Astrocyte of the spinal cord (primary cell): Measurements from ENCODE around the gene POLD1.
"Not testable (repeated sequence)": the region's sequence is repeated elsewhere in the genome, so short reads cannot be mapped to it uniquely, and the experiment has no call there.

Source experiments
- DNase-seq: peaks from one replicate; pipeline ENCODE4 v3.0.0; 2011; ENCODE audit warnings: low read depth, low spot score
- H3K4me3 ChIP-seq: 2 replicates; pipeline ENCODE4 v1.5.1; 2011; ENCODE audit warnings: low read depth, mild to moderate bottlenecking, low read length, moderate library complexity
- CTCF ChIP-seq: IDR thresholded peaks from 2 replicates; pipeline ENCODE4 v1.5.1; 2012; ENCODE audit warnings: low read depth, mild to moderate bottlenecking, low read length, inconsistent platforms
- in situ Hi-C: cut with HindIII; loops from 2 replicates; pipeline ENCODE4 v1.10.0; 2017; ENCODE audit warnings: low sequenced_read_pairs

Gene POLD1

GRCh38 chr19:50384685-50385535 is 763 bp downstream of the POLD1 start:
- in situ Hi-C loops, result no loop called here
- H3K4me3 ChIP-seq, result peak overlapping the region; percentile 70
- no peak for TF ChIP-seq CTCF
- no peak for DNase-seq

GRCh38 chr19:50387176-50387867 is 3.2 kb downstream of the POLD1 start:
- no peak for DNase-seq
- H3K4me3 ChIP-seq, result no peak overlapping the region
- in situ Hi-C loops, result no loop called here
- TF ChIP-seq CTCF, result no peak

- DNase-seq, result no peak
- H3K4me3 ChIP-seq, result no peak overlapping the region
- in situ Hi-C loops, result no loop called here
- TF ChIP-seq CTCF, result no peak
These were observed 3.7 kb downstream of the POLD1 start for GRCh38 chr19:50387868-50388245.

GRCh38 chr19:50390295-50390694 is 6.1 kb downstream of the POLD1 start:
- in situ Hi-C loops, H3K4me3 ChIP-seq, DNase-seq: not testable (repeated sequence)

GRCh38 chr19:50390952-50391351 is 6.8 kb downstream of the POLD1 start:
- DNase-seq, H3K4me3 ChIP-seq, in situ Hi-C loops: not testable (repeated sequence)

- TF ChIP-seq CTCF, result no peak
- H3K4me3 ChIP-seq, result no peak overlapping the region
- in situ Hi-C loops, result no loop called here
- no peak for DNase-seq
These were observed 8.6 kb downstream of the POLD1 start for GRCh38 chr19:50392759-50393158.

GRCh38 chr19:50393589-50393988 is 9.4 kb downstream of the POLD1 start:
- no peak for TF ChIP-seq CTCF
- DNase-seq, result no peak
- H3K4me3 ChIP-seq, result no peak overlapping the region
- in situ Hi-C loops, result no loop called here
